K562 (cell line): ENCODE data around the gene TRPV6. TPM values are rescaled to one million over a fixed set of nuclear protein-coding genes. Genes with fewer than 3 reads are reported as not detected.

ENCODE experiments used
- EGR1 ChIP-seq: fragments of 450-650 bp; conservative IDR thresholded peaks from 2 replicates; pipeline ENCODE4 v1.6.1; 2017; ENCODE audit warnings: mild to moderate bottlenecking
- FOXA3 ChIP-seq, 2 experiments: fragments of 450-650 bp in 1 of 2; sonication (generic) in 1 of 2; formaldehyde crosslinking; IDR thresholded peaks in 1 of 2; conservative IDR thresholded peaks in 1 of 2; 2 replicates each; pipeline versions ENCODE4 v1.4.0 to v1.8.0; 2020 to 2022; ENCODE audit warnings: mild to moderate bottlenecking in 2 of 2, missing genetic modification reagents in 1 of 2
- MAZ ChIP-seq, 2 experiments: fragments of 450-650 bp in 1 of 2; sonication (generic) in 1 of 2; formaldehyde crosslinking; IDR thresholded peaks in 1 of 2; conservative IDR thresholded peaks in 1 of 2; 2 replicates each; pipeline versions ENCODE4 v1.4.0 to v1.5.0; 2020; ENCODE audit warnings: mild to moderate bottlenecking in 1 of 2, missing genetic modification reagents in 1 of 2
- RBFOX2 ChIP-seq: fragments of 200-400 bp; formaldehyde crosslinking; IDR thresholded peaks from 2 replicates; pipeline ENCODE4 v1.6.1; 2017; ENCODE audit warnings: low read depth, mild to moderate bottlenecking, low read length, moderate library complexity
- SIN3B ChIP-seq: fragments of 450-650 bp; IDR thresholded peaks from 2 replicates; pipeline ENCODE4 v1.6.1; 2017; ENCODE audit warnings: low read depth, mild to moderate bottlenecking, moderate library complexity
- SP1 ChIP-seq: sonication (generic); formaldehyde crosslinking; IDR thresholded peaks from 2 replicates; pipeline ENCODE4 v1.8.1; 2022; ENCODE audit warnings: mild to moderate bottlenecking, missing genetic modification reagents
- ZNF121 ChIP-seq: sonication (generic); formaldehyde crosslinking; conservative IDR thresholded peaks from 2 replicates; pipeline ENCODE4 v1.8.0; 2022; ENCODE audit warnings: missing genetic modification reagents
- ZNF143 ChIP-seq: sonication (generic); formaldehyde crosslinking; IDR thresholded peaks from 2 replicates; pipeline ENCODE4 v1.9.0; 2022; ENCODE audit warnings: mild to moderate bottlenecking, missing genetic modification reagents
- ZNF224 ChIP-seq: sonication (generic); formaldehyde crosslinking; IDR thresholded peaks from 2 replicates; pipeline ENCODE4 v1.8.0; 2022; ENCODE audit warnings: mild to moderate bottlenecking, missing genetic modification reagents
- ZNF436 ChIP-seq: fragments of 250-450, 450-650 bp; sonication (Bioruptor Pico); formaldehyde crosslinking; IDR thresholded peaks from 2 replicates; pipeline ENCODE4 v1.7.0; 2020; ENCODE audit warnings: mild to moderate bottlenecking
- polyA plus RNA-seq, 8 experiments: library from polyadenylated mRNA; depleted of rRNA in 4 of 8; stranded (reverse) in 5 of 8; unstranded in 3 of 8; fragments of >200 nt; fragmentation: Nextera tagmentation in 2 of 8; fragmentation: Illumina TruSeq in 1 of 8; extraction: Ambion mirVana in 2 of 8; extraction: Trizol in 1 of 8; gene quantifications; 2 replicates each; pipeline versions ENCODE4 v1.2.1 to v1.2.3, GENCODE V29; 2011 to 2014; ENCODE audit warnings: inconsistent platforms in 1 of 8, missing spikeins in 1 of 8
- total RNA-seq, 7 experiments: library from RNA; depleted of rRNA in 6 of 7; stranded (reverse); fragments of >200 nt in 6 of 7; fragmentation: Illumina TruSeq in 2 of 7; extraction: Trizol in 2 of 7; gene quantifications; 2 replicates each; pipeline versions ENCODE4 v1.2.1 to v1.2.3, GENCODE V29; 2011 to 2021; ENCODE audit warnings: low replicate concordance in 1 of 7
- TF ChIP-seq, protein P1 (sequence below): fragments of 450-650 bp; formaldehyde crosslinking; IDR thresholded peaks from 2 replicates; pipeline ENCODE4 v1.4.0; 2020; ENCODE audit warnings: mild to moderate bottlenecking, mixed read lengths
- TF ChIP-seq, protein P2 (sequence below): sonication (generic); formaldehyde crosslinking; IDR thresholded peaks from 2 replicates; pipeline ENCODE4 v1.5.0; 2020; ENCODE audit warnings: missing genetic modification reagents
- TF ChIP-seq, protein P3 (sequence below): fragments of 450-650 bp; IDR thresholded peaks from 2 replicates; pipeline ENCODE4 v1.6.1; 2017; ENCODE audit warnings: antibody characterized with exemption, mild to moderate bottlenecking
- TF ChIP-seq, protein P4 (sequence below), 3 experiments: fragments of 200-800 bp in 1 of 3; fragments of 250-450 bp in 1 of 3; fragments of 450-650 bp in 1 of 3; sonication (Bioruptor Pico) in 1 of 3; sonication (Bioruptor generic) in 1 of 3; formaldehyde crosslinking in 1 of 3; IDR thresholded peaks; 2 replicates each; pipeline versions ENCODE4 v1.6.1 to v1.8.0; 2016 to 2022; ENCODE audit warnings: mild to moderate bottlenecking in 2 of 3, missing genetic modification characterization in 2 of 3, missing compliant biosample characterization in 1 of 3, moderate library complexity in 1 of 3

Gene TRPV6
- total and polyA plus RNA-seq, 9 of the 15 experiments (the other 6 are each of a cell fraction or from before 2014, with no cell fraction given), result 0.04 to 0.36 (median 0.11) TPM

DNA sequence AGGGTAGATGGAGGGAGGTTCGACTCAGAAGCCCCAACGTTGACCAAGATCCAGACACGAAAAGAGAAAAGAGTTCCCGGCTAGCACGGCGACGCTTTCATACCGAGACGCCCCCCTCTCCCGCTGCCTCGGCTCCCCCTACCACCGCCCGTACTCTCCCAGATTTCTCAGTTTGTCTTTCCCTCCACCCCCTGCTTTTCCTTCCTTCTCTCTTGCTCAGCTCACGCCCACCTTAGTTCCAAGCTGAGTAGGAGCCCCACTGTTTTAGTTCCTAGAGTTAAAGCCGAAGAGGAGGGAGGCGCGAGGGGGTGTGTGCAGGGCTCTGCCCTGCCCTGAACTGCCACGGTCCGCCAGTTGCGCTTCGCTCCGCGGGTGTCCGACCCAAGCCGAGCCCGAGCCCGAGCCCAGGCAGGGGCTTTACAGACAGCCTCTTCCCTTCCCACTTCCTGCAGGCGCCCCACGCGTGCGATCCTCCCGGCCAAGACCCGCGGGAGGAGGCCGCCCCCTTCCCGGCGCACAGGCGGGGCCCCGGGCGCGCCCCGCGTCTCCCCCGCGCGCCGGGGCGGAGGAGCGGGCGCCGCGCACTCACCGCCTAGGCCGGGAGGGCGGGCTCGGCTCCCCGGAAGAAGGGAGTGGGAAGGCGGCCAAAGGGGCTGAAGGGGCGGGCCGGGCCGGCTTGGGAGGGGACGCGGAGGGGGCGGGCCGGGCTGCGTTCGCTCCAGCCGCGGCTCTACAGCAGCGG, 31.0 kb downstream of the TRPV6 start, which contains the start of gene EPHB6 (continued):
- TF ChIP-seq, protein P1, sequence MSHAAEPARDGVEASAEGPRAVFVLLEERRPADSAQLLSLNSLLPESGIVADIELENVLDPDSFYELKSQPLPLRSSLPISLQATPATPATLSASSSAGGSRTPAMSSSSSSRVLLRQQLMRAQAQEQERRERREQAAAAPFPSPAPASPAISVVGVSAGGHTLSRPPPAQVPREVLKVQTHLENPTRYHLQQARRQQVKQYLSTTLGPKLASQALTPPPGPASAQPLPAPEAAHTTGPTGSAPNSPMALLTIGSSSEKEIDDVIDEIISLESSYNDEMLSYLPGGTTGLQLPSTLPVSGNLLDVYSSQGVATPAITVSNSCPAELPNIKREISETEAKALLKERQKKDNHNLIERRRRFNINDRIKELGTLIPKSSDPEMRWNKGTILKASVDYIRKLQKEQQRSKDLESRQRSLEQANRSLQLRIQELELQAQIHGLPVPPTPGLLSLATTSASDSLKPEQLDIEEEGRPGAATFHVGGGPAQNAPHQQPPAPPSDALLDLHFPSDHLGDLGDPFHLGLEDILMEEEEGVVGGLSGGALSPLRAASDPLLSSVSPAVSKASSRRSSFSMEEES, result no peak
- peak in 1 of 2 experiments; percentile 69; a peak in 1 of 4 replicates for TF ChIP-seq FOXA3 (CRISPR knock-in tag; conservative IDR thresholded peaks at IDR 0.05 in 1 of 2, IDR thresholded peaks at IDR 0.05 in 1 of 2)
- no peak for TF ChIP-seq ZNF436 (CRISPR knock-in tag)
- TF ChIP-seq, protein P2, sequence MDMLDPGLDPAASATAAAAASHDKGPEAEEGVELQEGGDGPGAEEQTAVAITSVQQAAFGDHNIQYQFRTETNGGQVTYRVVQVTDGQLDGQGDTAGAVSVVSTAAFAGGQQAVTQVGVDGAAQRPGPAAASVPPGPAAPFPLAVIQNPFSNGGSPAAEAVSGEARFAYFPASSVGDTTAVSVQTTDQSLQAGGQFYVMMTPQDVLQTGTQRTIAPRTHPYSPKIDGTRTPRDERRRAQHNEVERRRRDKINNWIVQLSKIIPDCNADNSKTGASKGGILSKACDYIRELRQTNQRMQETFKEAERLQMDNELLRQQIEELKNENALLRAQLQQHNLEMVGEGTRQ (CRISPR knock-in tag), result no peak
- TF ChIP-seq RBFOX2, result peak; percentile 69
- peak; percentile 57 for TF ChIP-seq SIN3B
- 0 out of 2 replicates have a peak, but pooled peaks have one; percentile 29 for TF ChIP-seq SP1
- TF ChIP-seq, protein P3, sequence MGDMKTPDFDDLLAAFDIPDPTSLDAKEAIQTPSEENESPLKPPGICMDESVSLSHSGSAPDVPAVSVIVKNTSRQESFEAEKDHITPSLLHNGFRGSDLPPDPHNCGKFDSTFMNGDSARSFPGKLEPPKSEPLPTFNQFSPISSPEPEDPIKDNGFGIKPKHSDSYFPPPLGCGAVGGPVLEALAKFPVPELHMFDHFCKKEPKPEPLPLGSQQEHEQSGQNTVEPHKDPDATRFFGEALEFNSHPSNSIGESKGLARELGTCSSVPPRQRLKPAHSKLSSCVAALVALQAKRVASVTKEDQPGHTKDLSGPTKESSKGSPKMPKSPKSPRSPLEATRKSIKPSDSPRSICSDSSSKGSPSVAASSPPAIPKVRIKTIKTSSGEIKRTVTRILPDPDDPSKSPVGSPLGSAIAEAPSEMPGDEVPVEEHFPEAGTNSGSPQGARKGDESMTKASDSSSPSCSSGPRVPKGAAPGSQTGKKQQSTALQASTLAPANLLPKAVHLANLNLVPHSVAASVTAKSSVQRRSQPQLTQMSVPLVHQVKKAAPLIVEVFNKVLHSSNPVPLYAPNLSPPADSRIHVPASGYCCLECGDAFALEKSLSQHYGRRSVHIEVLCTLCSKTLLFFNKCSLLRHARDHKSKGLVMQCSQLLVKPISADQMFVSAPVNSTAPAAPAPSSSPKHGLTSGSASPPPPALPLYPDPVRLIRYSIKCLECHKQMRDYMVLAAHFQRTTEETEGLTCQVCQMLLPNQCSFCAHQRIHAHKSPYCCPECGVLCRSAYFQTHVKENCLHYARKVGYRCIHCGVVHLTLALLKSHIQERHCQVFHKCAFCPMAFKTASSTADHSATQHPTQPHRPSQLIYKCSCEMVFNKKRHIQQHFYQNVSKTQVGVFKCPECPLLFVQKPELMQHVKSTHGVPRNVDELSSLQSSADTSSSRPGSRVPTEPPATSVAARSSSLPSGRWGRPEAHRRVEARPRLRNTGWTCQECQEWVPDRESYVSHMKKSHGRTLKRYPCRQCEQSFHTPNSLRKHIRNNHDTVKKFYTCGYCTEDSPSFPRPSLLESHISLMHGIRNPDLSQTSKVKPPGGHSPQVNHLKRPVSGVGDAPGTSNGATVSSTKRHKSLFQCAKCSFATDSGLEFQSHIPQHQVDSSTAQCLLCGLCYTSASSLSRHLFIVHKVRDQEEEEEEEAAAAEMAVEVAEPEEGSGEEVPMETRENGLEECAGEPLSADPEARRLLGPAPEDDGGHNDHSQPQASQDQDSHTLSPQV, result no peak
- TF ChIP-seq EGR1, result peak; percentile 56; the same call in 1 of the 2 replicates
- peak; percentile 52; the same call in 1 of the 2 replicates for TF ChIP-seq ZNF143 (CRISPR knock-in tag)
- TF ChIP-seq ZNF121 (CRISPR knock-in tag), result no peak
- TF ChIP-seq, protein P4, sequence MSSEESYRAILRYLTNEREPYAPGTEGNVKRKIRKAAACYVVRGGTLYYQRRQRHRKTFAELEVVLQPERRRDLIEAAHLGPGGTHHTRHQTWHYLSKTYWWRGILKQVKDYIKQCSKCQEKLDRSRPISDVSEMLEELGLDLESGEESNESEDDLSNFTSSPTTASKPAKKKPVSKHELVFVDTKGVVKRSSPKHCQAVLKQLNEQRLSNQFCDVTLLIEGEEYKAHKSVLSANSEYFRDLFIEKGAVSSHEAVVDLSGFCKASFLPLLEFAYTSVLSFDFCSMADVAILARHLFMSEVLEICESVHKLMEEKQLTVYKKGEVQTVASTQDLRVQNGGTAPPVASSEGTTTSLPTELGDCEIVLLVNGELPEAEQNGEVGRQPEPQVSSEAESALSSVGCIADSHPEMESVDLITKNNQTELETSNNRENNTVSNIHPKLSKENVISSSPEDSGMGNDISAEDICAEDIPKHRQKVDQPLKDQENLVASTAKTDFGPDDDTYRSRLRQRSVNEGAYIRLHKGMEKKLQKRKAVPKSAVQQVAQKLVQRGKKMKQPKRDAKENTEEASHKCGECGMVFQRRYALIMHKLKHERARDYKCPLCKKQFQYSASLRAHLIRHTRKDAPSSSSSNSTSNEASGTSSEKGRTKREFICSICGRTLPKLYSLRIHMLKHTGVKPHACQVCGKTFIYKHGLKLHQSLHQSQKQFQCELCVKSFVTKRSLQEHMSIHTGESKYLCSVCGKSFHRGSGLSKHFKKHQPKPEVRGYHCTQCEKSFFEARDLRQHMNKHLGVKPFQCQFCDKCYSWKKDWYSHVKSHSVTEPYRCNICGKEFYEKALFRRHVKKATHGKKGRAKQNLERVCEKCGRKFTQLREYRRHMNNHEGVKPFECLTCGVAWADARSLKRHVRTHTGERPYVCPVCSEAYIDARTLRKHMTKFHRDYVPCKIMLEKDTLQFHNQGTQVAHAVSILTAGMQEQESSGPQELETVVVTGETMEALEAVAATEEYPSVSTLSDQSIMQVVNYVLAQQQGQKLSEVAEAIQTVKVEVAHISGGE (CRISPR knock-in tag; IDR thresholded peaks at IDR 0.05), result peak in 2 of 3 experiments; percentile 25 to 49; a peak in 1 of 6 replicates
- peak in 1 of 2 experiments; percentile 87; a peak in 3 of 4 replicates for TF ChIP-seq MAZ (CRISPR knock-in tag; conservative IDR thresholded peaks at IDR 0.05 in 1 of 2, IDR thresholded peaks at IDR 0.05 in 1 of 2)
- no peak for TF ChIP-seq ZNF224
